ENCODE data around the gene MYH15. TPM values are rescaled to one million over a fixed set of nuclear protein-coding genes. Genes with fewer than 3 reads are reported as not detected.

MYH15 gene
- total and polyA plus RNA-seq, 8 donors: 0.03 to 0.19 (median 0.06) TPM; not detected in 3

GRCh38 chr3:108513961-108514360 lies 3.6 kb upstream of the MYH15 start:
- Histone ChIP-seq H3K36me3 (no peaks in the 10 kb centered on the region), H3K9me3 (no peaks in the 10 kb centered on the region), H3K4me3 (no peak overlapping the region), H3K27me3 (no peaks in the 10 kb centered on the region), H3K27ac (no peak overlapping the region), H3K4me1 (no peaks in the 10 kb centered on the region)
- WGBS, 2 donors: 47 to 50% methylated on average over 3 of the region's 3 CpGs
- DNase-seq (no peak), FAIRE-seq (no peak), ATAC-seq (no peak)
- intact Hi-C loops (cut with DNase I): no loop called here
- TF ChIP-seq CTCF (IDR thresholded peaks at IDR 0.05): no peak

- Histone ChIP-seq H3K9me3 (no peaks in the 10 kb centered on the region), H3K27me3 (no peaks in the 10 kb centered on the region), H3K4me1 (no peaks in the 10 kb centered on the region), H3K27ac (no peak overlapping the region), H3K4me3 (no peak overlapping the region), H3K36me3 (no peaks in the 10 kb centered on the region)
- ATAC-seq: no peak
- TF ChIP-seq CTCF (IDR thresholded peaks at IDR 0.05): no peak
- no peak for FAIRE-seq
- no peak for DNase-seq
- intact Hi-C loops (cut with DNase I): no loop called here
- 55 to 58% methylated on average over 2 of the region's 2 CpGs for WGBS, 2 donors
These were observed 2.3 kb upstream of the MYH15 start for GRCh38 chr3:108512671-108513070.

GRCh38 chr3:108511490-108511889 lies 1.1 kb upstream of the MYH15 start:
- ATAC-seq (no peak), DNase-seq (no peak), FAIRE-seq (no peak)
- H3K4me3 ChIP-seq: no peak overlapping the region
- no peaks in the 10 kb centered on the region for H3K36me3 ChIP-seq
- H3K9me3 ChIP-seq: no peaks in the 10 kb centered on the region
- H3K27me3 ChIP-seq: no peaks in the 10 kb centered on the region
- intact Hi-C loops (cut with DNase I): no loop called here
- H3K27ac ChIP-seq: no peak overlapping the region
- no peaks in the 10 kb centered on the region for H3K4me1 ChIP-seq
- no peak for TF ChIP-seq CTCF (IDR thresholded peaks at IDR 0.05)

GRCh38 chr3:108511055-108511454 lies 659 bp upstream of the MYH15 start:
- no peak overlapping the region for H3K27ac ChIP-seq
- ATAC-seq (no peak), DNase-seq (no peak), FAIRE-seq (no peak)
- H3K4me1 ChIP-seq: no peaks in the 10 kb centered on the region
- H3K9me3 ChIP-seq: no peaks in the 10 kb centered on the region
- no peak for TF ChIP-seq CTCF (IDR thresholded peaks at IDR 0.05)
- WGBS, 2 donors: 93 to 95% methylated on average over 4 of the region's 4 CpGs
- H3K36me3 ChIP-seq: no peaks in the 10 kb centered on the region
- no peaks in the 10 kb centered on the region for H3K27me3 ChIP-seq
- intact Hi-C loops (cut with DNase I): no loop called here
- no peak overlapping the region for H3K4me3 ChIP-seq

GRCh38 chr3:108509871-108510270 lies 525 bp downstream of the MYH15 start:
- FAIRE-seq (no peak), DNase-seq (no peak), ATAC-seq (no peak)
- 93 to 95% methylated on average over 2 of the region's 2 CpGs for WGBS, 2 donors
- no peak overlapping the region for H3K4me3 ChIP-seq
- H3K9me3 ChIP-seq: no peaks in the 10 kb centered on the region
- no peaks in the 10 kb centered on the region for H3K4me1 ChIP-seq
- intact Hi-C loops (cut with DNase I): no loop called here
- no peak for TF ChIP-seq CTCF (IDR thresholded peaks at IDR 0.05)
- no peaks in the 10 kb centered on the region for H3K36me3 ChIP-seq
- no peaks in the 10 kb centered on the region for H3K27me3 ChIP-seq
- H3K27ac ChIP-seq: no peak overlapping the region
